NT2/D1 (cell line): ENCODE data around the gene TAMALIN.

Experiments
- SUZ12 ChIP-seq: IDR thresholded peaks from 2 replicates; pipeline ENCODE4 v1.6.1; 2011; ENCODE audit not compliant: insufficient read length, insufficient read depth; ENCODE audit errors: extremely low read depth
- ZNF274 ChIP-seq: IDR thresholded peaks from 2 replicates; pipeline ENCODE4 v1.6.1; 2011; ENCODE audit warnings: mild to moderate bottlenecking, low read depth, low read length

- no peak for TF ChIP-seq ZNF274
- TF ChIP-seq SUZ12: no peak
These were observed 29.2 kb downstream of the TAMALIN start for GRCh38 chr12:52035926-52036325.
